OCI-LY1 (cell line): ENCODE data around the gene RIGI.

ENCODE experiments used
- EZH2 ChIP-seq: fragments of 200-600 bp; sonication (generic), shearing (Covaris generic); IDR thresholded peaks from 2 replicates; pipeline ENCODE4 v1.8.0; 2017; ENCODE audit warnings: borderline replicate concordance, mixed run types, mild to moderate bottlenecking, antibody characterized with exemption, low read length, moderate library complexity, mixed read lengths
- TF ChIP-seq, protein P1 (sequence below): fragments of 200-600 bp; sonication (generic), shearing (Covaris generic); IDR thresholded peaks from 2 replicates; pipeline ENCODE4 v1.5.1; 2017; ENCODE audit warnings: mild to moderate bottlenecking, antibody characterized with exemption, low read length, moderate library complexity, mixed read lengths

DNA sequence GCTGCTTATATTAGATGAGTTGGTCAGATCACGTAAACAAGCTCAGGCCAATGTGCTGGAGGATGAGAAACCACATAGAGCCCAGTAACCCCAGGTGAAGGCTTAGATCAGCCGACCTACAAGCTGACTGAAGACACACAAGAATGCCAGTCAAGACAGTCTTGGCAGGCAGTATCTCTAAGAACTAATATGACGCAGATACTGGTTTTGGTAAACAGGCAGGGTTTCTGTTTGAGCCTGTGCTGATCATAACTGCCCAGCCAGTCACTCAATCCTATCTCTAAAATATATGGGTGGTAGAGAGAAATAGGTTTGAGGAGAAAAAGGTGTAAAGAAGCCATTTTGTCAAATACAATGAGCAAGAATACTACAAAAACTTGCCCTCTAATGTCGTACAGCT, 7.8 kb upstream of the RIGI start:
- TF ChIP-seq, protein P1, sequence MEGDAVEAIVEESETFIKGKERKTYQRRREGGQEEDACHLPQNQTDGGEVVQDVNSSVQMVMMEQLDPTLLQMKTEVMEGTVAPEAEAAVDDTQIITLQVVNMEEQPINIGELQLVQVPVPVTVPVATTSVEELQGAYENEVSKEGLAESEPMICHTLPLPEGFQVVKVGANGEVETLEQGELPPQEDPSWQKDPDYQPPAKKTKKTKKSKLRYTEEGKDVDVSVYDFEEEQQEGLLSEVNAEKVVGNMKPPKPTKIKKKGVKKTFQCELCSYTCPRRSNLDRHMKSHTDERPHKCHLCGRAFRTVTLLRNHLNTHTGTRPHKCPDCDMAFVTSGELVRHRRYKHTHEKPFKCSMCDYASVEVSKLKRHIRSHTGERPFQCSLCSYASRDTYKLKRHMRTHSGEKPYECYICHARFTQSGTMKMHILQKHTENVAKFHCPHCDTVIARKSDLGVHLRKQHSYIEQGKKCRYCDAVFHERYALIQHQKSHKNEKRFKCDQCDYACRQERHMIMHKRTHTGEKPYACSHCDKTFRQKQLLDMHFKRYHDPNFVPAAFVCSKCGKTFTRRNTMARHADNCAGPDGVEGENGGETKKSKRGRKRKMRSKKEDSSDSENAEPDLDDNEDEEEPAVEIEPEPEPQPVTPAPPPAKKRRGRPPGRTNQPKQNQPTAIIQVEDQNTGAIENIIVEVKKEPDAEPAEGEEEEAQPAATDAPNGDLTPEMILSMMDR: no peak
- no peak for TF ChIP-seq EZH2
